Ishikawa (cell line): Measurements from ENCODE around the gene HS3ST2.

Source experiments
- CEBPB ChIP-seq: IDR thresholded peaks from 2 replicates; pipeline ENCODE4 v1.6.1; 2012
- CREB1 ChIP-seq: IDR thresholded peaks from 2 replicates; pipeline ENCODE4 v1.6.1; 2012; ENCODE audit warnings: low read depth
- EGR1 ChIP-seq: IDR thresholded peaks from 2 replicates; pipeline ENCODE4 v1.6.1; 2012
- EP300 ChIP-seq: IDR thresholded peaks from 2 replicates; pipeline ENCODE4 v1.6.1; 2012; ENCODE audit warnings: borderline replicate concordance
- FOXM1 ChIP-seq: IDR thresholded peaks from 2 replicates; pipeline ENCODE4 v1.6.1; 2012; ENCODE audit warnings: low read depth, borderline replicate concordance
- NFIC ChIP-seq: IDR thresholded peaks from 2 replicates; pipeline ENCODE4 v1.6.1; 2012
- RAD21 ChIP-seq: IDR thresholded peaks from 2 replicates; pipeline ENCODE4 v1.6.1; 2012; ENCODE audit warnings: low read depth
- TAF1 ChIP-seq: IDR thresholded peaks from 2 replicates; pipeline ENCODE4 v1.6.1; 2012; ENCODE audit warnings: low read depth, mild to moderate bottlenecking
- TCF12 ChIP-seq: IDR thresholded peaks from 2 replicates; pipeline ENCODE4 v1.6.1; 2012; ENCODE audit warnings: low read depth
- TEAD4 ChIP-seq: IDR thresholded peaks from 2 replicates; pipeline ENCODE4 v1.6.1; 2012
- YY1 ChIP-seq: IDR thresholded peaks from 2 replicates; pipeline ENCODE4 v1.6.1; 2012; ENCODE audit warnings: low read depth
- ZBTB7A ChIP-seq: IDR thresholded peaks from 2 replicates; pipeline ENCODE4 v1.6.1; 2012; ENCODE audit warnings: low read depth
- TF ChIP-seq, protein P1 (sequence below): IDR thresholded peaks from 2 replicates; pipeline ENCODE4 v1.6.1; 2012
- TF ChIP-seq, protein P2 (sequence below): IDR thresholded peaks from 2 replicates; pipeline ENCODE4 v1.6.1; 2012
- TF ChIP-seq, protein P3 (sequence below): IDR thresholded peaks from 2 replicates; pipeline ENCODE4 v1.6.1; 2012; ENCODE audit warnings: low read depth, mild to moderate bottlenecking

Gene HS3ST2

DNA sequence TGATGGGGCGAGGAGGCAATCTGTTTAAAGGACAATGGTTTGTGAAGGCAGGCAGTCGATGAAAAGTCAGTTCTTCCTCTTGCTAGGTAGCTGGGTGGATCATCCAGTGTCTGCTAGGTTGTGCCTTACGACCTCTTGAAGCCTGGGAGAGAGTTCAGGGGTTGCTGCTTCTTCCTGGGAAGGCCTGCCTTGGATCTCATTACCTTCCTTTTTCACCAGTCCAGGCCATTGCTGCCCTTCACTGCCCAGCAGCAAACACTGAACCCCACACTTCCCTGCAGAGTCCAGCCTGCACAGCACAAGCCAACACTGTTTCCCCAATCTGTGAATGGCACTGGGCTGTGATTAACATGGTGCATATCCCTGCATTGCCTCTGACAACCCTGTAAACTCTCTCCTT lies 24.7 kb downstream of the HS3ST2 start:
- TF ChIP-seq YY1, result no peak
- TF ChIP-seq, protein P1, sequence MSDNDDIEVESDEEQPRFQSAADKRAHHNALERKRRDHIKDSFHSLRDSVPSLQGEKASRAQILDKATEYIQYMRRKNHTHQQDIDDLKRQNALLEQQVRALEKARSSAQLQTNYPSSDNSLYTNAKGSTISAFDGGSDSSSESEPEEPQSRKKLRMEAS, result no peak
- no peak for TF ChIP-seq RAD21
- no peak for TF ChIP-seq EGR1
- TF ChIP-seq, protein P2, sequence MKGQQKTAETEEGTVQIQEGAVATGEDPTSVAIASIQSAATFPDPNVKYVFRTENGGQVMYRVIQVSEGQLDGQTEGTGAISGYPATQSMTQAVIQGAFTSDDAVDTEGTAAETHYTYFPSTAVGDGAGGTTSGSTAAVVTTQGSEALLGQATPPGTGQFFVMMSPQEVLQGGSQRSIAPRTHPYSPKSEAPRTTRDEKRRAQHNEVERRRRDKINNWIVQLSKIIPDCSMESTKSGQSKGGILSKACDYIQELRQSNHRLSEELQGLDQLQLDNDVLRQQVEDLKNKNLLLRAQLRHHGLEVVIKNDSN, result no peak
- TF ChIP-seq TCF12, result no peak
- no peak for TF ChIP-seq NFIC
- TF ChIP-seq CREB1, result no peak
- no peak for TF ChIP-seq CEBPB
- TF ChIP-seq, protein P3, sequence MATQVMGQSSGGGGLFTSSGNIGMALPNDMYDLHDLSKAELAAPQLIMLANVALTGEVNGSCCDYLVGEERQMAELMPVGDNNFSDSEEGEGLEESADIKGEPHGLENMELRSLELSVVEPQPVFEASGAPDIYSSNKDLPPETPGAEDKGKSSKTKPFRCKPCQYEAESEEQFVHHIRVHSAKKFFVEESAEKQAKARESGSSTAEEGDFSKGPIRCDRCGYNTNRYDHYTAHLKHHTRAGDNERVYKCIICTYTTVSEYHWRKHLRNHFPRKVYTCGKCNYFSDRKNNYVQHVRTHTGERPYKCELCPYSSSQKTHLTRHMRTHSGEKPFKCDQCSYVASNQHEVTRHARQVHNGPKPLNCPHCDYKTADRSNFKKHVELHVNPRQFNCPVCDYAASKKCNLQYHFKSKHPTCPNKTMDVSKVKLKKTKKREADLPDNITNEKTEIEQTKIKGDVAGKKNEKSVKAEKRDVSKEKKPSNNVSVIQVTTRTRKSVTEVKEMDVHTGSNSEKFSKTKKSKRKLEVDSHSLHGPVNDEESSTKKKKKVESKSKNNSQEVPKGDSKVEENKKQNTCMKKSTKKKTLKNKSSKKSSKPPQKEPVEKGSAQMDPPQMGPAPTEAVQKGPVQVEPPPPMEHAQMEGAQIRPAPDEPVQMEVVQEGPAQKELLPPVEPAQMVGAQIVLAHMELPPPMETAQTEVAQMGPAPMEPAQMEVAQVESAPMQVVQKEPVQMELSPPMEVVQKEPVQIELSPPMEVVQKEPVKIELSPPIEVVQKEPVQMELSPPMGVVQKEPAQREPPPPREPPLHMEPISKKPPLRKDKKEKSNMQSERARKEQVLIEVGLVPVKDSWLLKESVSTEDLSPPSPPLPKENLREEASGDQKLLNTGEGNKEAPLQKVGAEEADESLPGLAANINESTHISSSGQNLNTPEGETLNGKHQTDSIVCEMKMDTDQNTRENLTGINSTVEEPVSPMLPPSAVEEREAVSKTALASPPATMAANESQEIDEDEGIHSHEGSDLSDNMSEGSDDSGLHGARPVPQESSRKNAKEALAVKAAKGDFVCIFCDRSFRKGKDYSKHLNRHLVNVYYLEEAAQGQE, result no peak
- no peak for TF ChIP-seq EP300
- TF ChIP-seq TAF1, result no peak
- no peak for TF ChIP-seq ZBTB7A
- no peak for TF ChIP-seq TEAD4
- no peak for TF ChIP-seq FOXM1

DNA sequence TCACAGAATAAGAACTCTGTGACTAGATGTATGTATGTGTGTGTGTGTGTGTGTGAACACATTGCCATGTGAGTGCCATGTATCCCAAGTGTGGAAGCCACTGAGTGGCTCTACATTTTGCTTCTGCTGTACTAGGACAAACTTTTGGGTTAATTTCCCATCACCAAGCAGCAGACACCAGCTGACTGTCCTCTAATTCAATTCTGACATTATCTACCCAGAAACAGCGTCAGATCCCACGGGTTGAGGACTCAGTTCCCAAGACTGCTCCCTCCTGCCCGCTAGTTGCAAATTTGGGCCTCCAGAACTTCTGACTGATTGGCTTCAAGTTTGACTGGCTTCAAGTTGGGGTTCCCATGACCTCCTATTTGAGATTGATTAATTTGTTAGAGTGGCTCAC lies 29.2 kb downstream of the HS3ST2 start:
- TF ChIP-seq TAF1 (no peak), CREB1 (no peak), YY1 (no peak), TCF12 (no peak), CEBPB (no peak), EGR1 (no peak), FOXM1 (no peak), EP300 (no peak), ZBTB7A (no peak)
- TF ChIP-seq, protein P1, result no peak
- TF ChIP-seq, protein P3, result no peak
- TF ChIP-seq, protein P2, result no peak

DNA sequence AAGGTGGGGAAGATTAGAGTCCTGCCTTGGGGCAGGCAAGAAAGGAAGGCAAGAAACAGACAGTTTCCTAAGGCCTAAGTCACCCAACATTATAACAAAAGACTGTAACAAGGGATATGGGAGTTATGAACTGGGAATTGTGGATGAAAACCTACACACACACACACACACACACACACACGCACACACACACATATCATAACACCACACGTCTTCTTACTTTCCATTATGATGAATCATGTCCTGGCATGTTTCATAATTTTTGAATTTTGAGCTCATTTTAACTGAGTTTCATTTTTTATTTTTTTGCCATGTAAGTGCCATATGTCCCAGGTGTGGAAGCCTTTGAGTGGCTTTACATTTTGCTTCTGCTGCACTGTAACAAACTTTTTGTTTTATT lies 29.9 kb downstream of the HS3ST2 start:
- TF ChIP-seq EGR1, result no peak
- TF ChIP-seq, protein P3, result no peak
- no peak for TF ChIP-seq YY1
- no peak for TF ChIP-seq NFIC
- no peak for TF ChIP-seq TAF1
- TF ChIP-seq EP300, result no peak
- no peak for TF ChIP-seq CREB1
- TF ChIP-seq CEBPB, result no peak
- TF ChIP-seq TEAD4, result no peak
- TF ChIP-seq FOXM1, result no peak
- no peak for TF ChIP-seq ZBTB7A
- TF ChIP-seq RAD21, result no peak
- TF ChIP-seq, protein P1, result no peak
- TF ChIP-seq, protein P2, result no peak
- no peak for TF ChIP-seq TCF12

DNA sequence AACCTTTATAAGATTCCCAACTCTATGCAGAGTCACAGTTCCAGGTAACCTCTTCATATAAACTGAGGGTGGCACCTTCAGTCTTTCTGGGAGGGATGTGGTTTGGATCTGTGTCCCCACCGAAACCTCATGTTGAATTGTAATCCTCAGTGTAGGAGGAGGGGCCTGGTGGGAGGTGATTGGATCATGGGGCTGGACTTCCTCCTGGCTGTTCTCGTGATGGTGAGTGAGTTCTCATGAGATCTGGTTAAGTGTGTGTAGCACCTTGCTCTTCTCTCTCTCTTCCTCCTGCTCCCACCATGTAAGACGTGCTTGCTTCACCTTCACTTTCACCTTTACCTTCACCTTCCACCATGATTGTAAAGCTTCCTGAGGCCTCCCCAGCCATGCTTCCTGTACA lies 30.5 kb downstream of the HS3ST2 start:
- TF ChIP-seq EP300, result no peak
- no peak for TF ChIP-seq CEBPB
- no peak for TF ChIP-seq TEAD4
- no peak for TF ChIP-seq TCF12
- no peak for TF ChIP-seq FOXM1
